Neuronal stem cell (in vitro differentiated cells): Measurements from ENCODE around the gene SEC24C. TPM values are rescaled to one million over a fixed set of nuclear protein-coding genes. Genes with fewer than 3 reads are reported as not detected.

Experiments
- DNase-seq: peaks from one replicate; pipeline ENCODE4 v3.0.0-alpha.2; 2013; ENCODE audit warnings: low spot score
- H2AFZ ChIP-seq: one replicate; pipeline ENCODE4 v1.6.1; 2013; ENCODE audit warnings: mild to moderate bottlenecking, low read length, inconsistent platforms
- H2AK5ac ChIP-seq: 2 replicates; pipeline ENCODE4 v1.6.1; 2013; ENCODE audit warnings: low read depth, mild to moderate bottlenecking, inconsistent platforms, low read length, moderate library complexity, mixed read lengths
- H2BK120ac ChIP-seq: 2 replicates; pipeline ENCODE4 v1.6.1; 2013; ENCODE audit warnings: low read depth, mild to moderate bottlenecking, inconsistent platforms, low read length, moderate library complexity, mixed read lengths
- H2BK12ac ChIP-seq: one replicate; pipeline ENCODE4 v1.6.1; 2013; ENCODE audit warnings: low read length, inconsistent platforms
- H2BK15ac ChIP-seq: 2 replicates; pipeline ENCODE4 v1.6.1; 2013; ENCODE audit warnings: mild to moderate bottlenecking, low read length, inconsistent platforms, mixed read lengths
- H2BK5ac ChIP-seq: one replicate; pipeline ENCODE4 v1.6.1; 2013; ENCODE audit warnings: inconsistent platforms, mild to moderate bottlenecking, low read length, moderate library complexity
- H3K14ac ChIP-seq: one replicate; pipeline ENCODE4 v1.6.1; 2013; ENCODE audit warnings: low read length, inconsistent platforms
- H3K18ac ChIP-seq: 2 replicates; pipeline ENCODE4 v1.6.1; 2013; ENCODE audit warnings: low read length, inconsistent platforms
- H3K23ac ChIP-seq: 2 replicates; pipeline ENCODE4 v1.6.1; 2013; ENCODE audit warnings: low read depth, mild to moderate bottlenecking, mixed read lengths, low read length, inconsistent platforms; ENCODE audit not compliant: poor library complexity
- H3K27ac ChIP-seq: replicated peaks from 3 replicates; pipeline ENCODE4 v1.5.1; 2013; ENCODE audit warnings: low read length, inconsistent platforms
- H3K27me3 ChIP-seq, 3 experiments: 2 replicates each; pipeline ENCODE4 v1.6.1; 2013; ENCODE audit warnings: low read length in 3 of 3, mild to moderate bottlenecking in 2 of 3, inconsistent platforms in 1 of 3, low read depth in 1 of 3, mixed read lengths in 1 of 3, moderate library complexity in 1 of 3; ENCODE audit not compliant: control insufficient read depth in 3 of 3, insufficient read depth in 3 of 3
- H3K36me3 ChIP-seq, 2 donors: replicated peaks in 1 of 2; 2 replicates each; pipeline ENCODE4 v1.6.1; 2013; ENCODE audit warnings: low read length in 2 of 2; ENCODE audit not compliant: control insufficient read depth in 2 of 2, insufficient read depth in 2 of 2
- H3K4ac ChIP-seq: 2 replicates; pipeline ENCODE4 v1.6.1; 2013; ENCODE audit warnings: inconsistent platforms, mild to moderate bottlenecking, low read length, moderate library complexity
- H3K4me1 ChIP-seq, 2 donors: 1 replicate in 1 of 2; 2 replicates in 1 of 2; pipeline ENCODE4 v1.6.1; 2013; ENCODE audit warnings: low read length in 2 of 2, low read depth in 1 of 2; ENCODE audit not compliant: control insufficient read depth in 2 of 2, insufficient read depth in 1 of 2
- H3K4me2 ChIP-seq: one replicate; pipeline ENCODE4 v1.6.1; 2013; ENCODE audit warnings: mild to moderate bottlenecking, low read length, inconsistent platforms; ENCODE audit not compliant: insufficient read depth, poor library complexity, severe bottlenecking
- H3K4me3 ChIP-seq, 2 donors: 2 replicates each; pipeline ENCODE4 v1.5.1; 2013; ENCODE audit warnings: low read length in 2 of 2, mild to moderate bottlenecking in 2 of 2, inconsistent platforms in 1 of 2, moderate library complexity in 1 of 2
- H3K79me1 ChIP-seq: one replicate; pipeline ENCODE4 v1.6.1; 2013; ENCODE audit warnings: low read depth, mild to moderate bottlenecking, inconsistent platforms, low read length, moderate library complexity
- H3K9ac ChIP-seq: one replicate; pipeline ENCODE4 v1.6.1; 2013; ENCODE audit warnings: mild to moderate bottlenecking, low read depth, low read length, inconsistent platforms; ENCODE audit not compliant: poor library complexity
- H3K9me3 ChIP-seq, 2 donors: replicated peaks in 1 of 2; 2 replicates each; pipeline versions ENCODE3 to v1.6.1; 2013; ENCODE audit warnings: low read length in 2 of 2, mild to moderate bottlenecking in 2 of 2, inconsistent platforms in 1 of 2, low read depth in 1 of 2, mixed read lengths in 1 of 2, moderate library complexity in 1 of 2; ENCODE audit not compliant: control insufficient read depth in 2 of 2, insufficient read depth in 1 of 2
- H4K8ac ChIP-seq: one replicate; pipeline ENCODE4 v1.6.1; 2013; ENCODE audit warnings: low read depth, mild to moderate bottlenecking, inconsistent platforms, low read length, moderate library complexity
- H4K91ac ChIP-seq: one replicate; pipeline ENCODE4 v1.6.1; 2013; ENCODE audit warnings: low read length, low read depth, mild to moderate bottlenecking, inconsistent platforms; ENCODE audit not compliant: poor library complexity
- WGBS, 2 donors: extraction: QIAGEN DNeasy Blood & Tissue Kit; methylation state at CpG; one replicate each; pipeline ENCODE4 v1.1.7; 2013; ENCODE audit warnings: missing lambda C conversion rate in 2 of 2, mixed read lengths in 1 of 2; ENCODE audit not compliant: insufficient read length in 2 of 2, insufficient replicate concordance in 1 of 2; ENCODE audit errors: extremely low coverage in 2 of 2; 5-methylcytosine and 5-hydroxymethylcytosine counted together
- small RNA-seq: library from polyadenylated mRNA; stranded (forward); fragments of <200 nt; extraction: miRNeasy Mini kit (QIAGEN cat#:217004); gene quantifications from one replicate; pipeline ENCODE3, GENCODE V24; 2013; ENCODE audit not compliant: insufficient read depth

SEC24C gene

GRCh38 chr10:73819513-73820093 lies 75.4 kb downstream of the SEC24C start:
- peak overlapping the region in 1 of 2 donors; percentile 25 for H3K4me3 ChIP-seq
- no peak overlapping the region for H3K27ac ChIP-seq
- no peaks in the 10 kb centered on the region for H3K4me1 ChIP-seq
- no CpG with 5 or more reads among the region's 20 CpGs for WGBS, 2 donors
- H2AFZ ChIP-seq = no peak overlapping the region
- H3K18ac ChIP-seq = no peak overlapping the region
- H3K79me1 ChIP-seq = no peaks in the 10 kb centered on the region
- no peak overlapping the region for H3K14ac ChIP-seq
- no peaks in the 10 kb centered on the region for H3K27me3 ChIP-seq
- H3K4me2 ChIP-seq = no peak overlapping the region
- H4K91ac ChIP-seq = no peak overlapping the region
- no peak overlapping the region for H2BK12ac ChIP-seq
- no peak for DNase-seq
- no peak overlapping the region for H3K23ac ChIP-seq
- H2BK120ac ChIP-seq = peak overlapping the region; percentile 21
- H2BK5ac ChIP-seq = no peak overlapping the region
- no peak overlapping the region for H2AK5ac ChIP-seq
- H3K9me3 ChIP-seq = no peaks in the 10 kb centered on the region
- H3K4ac ChIP-seq = no peak overlapping the region
- H3K36me3 ChIP-seq = peaks cover 12 to 35% of the 10 kb centered on the region in 2 donors
- peak overlapping the region; percentile 56 for H2BK15ac ChIP-seq
- H4K8ac ChIP-seq = no peak overlapping the region
- H3K9ac ChIP-seq = peak overlapping the region; percentile 3

Small RNA genes within 50 kb of the gene (small RNA-seq; reads per million reads assigned to genes)
- gene AC022400.4 (not detected), gene AC022400.9 (not detected), gene RNA5SP320 (not detected), gene ZSWIM8-AS1 (not detected)
